Adrenal gland (tissue), 5 donors: ENCODE results near the gene PLXDC2.

ENCODE experiments used
- POLR2A ChIP-seq, 2 donors: fragments of 450-650 bp; IDR thresholded peaks; one replicate each; pipeline ENCODE4 v1.6.1; 2017; ENCODE audit warnings: antibody characterized with exemption in 2 of 2, mild to moderate bottlenecking in 2 of 2, moderate library complexity in 1 of 2
- TF ChIP-seq, protein P1 (sequence below), 6 experiments: fragments of 450-650 bp in 4 of 6; fragments of 200-600 bp in 2 of 6; sonication (generic) in 1 of 6; IDR thresholded peaks; 1 replicate in 5 of 6; 2 replicates in 1 of 6; pipeline versions ENCODE4 v1.5.1 to v1.8.0; 2016 to 2021; ENCODE audit warnings: antibody characterized with exemption in 6 of 6, mild to moderate bottlenecking in 2 of 6, moderate library complexity in 1 of 6
- donor health status: DM: no; HTN: no; CAD: no.

DNA sequence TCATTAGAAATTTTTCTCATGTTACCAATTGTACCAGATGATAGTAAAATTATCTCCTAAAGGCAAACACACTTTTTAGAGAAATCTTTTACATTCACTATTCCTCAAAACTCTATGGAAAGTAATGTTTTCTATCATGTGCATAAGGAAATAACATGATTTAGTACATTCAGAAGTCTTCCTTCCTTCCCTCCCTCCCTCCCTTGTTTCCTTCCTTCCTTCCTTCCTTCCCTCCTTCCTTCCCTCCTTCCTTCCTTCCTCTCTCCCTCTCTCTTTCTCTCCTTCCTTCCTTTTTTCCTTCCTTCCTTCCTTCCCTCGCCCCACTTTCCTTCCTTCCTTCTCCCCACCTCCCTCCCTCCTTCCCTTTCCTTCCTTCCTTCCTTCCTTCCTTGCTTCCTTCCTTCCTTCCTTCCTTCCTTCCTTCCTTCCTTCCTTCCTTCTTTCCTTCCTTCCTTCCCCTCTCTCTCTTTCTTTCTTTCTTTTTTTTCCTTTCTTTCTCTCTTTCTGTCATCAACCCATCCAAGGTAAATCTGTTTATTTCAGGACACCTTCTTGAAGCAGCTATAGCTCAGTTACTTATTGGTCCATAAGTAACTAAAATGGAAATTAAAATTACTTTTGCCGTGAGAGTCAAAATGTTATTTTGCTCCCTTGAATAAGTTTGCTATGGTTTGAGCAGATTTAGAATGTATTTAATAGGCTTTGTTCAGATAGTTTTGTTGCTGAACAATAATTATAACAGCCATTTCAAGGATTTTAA lies 197.9 kb downstream of the PLXDC2 start:
- TF ChIP-seq, protein P1, sequence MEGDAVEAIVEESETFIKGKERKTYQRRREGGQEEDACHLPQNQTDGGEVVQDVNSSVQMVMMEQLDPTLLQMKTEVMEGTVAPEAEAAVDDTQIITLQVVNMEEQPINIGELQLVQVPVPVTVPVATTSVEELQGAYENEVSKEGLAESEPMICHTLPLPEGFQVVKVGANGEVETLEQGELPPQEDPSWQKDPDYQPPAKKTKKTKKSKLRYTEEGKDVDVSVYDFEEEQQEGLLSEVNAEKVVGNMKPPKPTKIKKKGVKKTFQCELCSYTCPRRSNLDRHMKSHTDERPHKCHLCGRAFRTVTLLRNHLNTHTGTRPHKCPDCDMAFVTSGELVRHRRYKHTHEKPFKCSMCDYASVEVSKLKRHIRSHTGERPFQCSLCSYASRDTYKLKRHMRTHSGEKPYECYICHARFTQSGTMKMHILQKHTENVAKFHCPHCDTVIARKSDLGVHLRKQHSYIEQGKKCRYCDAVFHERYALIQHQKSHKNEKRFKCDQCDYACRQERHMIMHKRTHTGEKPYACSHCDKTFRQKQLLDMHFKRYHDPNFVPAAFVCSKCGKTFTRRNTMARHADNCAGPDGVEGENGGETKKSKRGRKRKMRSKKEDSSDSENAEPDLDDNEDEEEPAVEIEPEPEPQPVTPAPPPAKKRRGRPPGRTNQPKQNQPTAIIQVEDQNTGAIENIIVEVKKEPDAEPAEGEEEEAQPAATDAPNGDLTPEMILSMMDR (IDR thresholded peaks at IDR 0.05) = no peak
- TF ChIP-seq POLR2A (IDR thresholded peaks at IDR 0.05) = no peak
